Activated B cell treated with CpG ODN at 0.5 μM for 24 hours (primary cell): Measurements from ENCODE around the gene LOXL1. TPM values are rescaled to one million over a fixed set of nuclear protein-coding genes. Genes with fewer than 3 reads are reported as not detected.
A peak's percentile ranks its signal among the peaks of the same experiment; 100 is the strongest.

Source experiments
- ATAC-seq: fragments of 200-7000 bp; cut with Tn5 transposase; one replicate; pipeline ENCODE4 v1.10.0; 2021; ENCODE audit warnings: low read depth, mild to moderate bottlenecking, moderate library complexity
- CTCF ChIA-PET: fragments of 350-600 bp; sonication (Branson Sonifier 250); formaldehyde crosslinking; loops from one replicate; lab custom pipeline; 2021; ENCODE audit warnings: antibody characterized with exemption; lab: Charles Lee
- POLR2A ChIA-PET: fragments of 350-600 bp; sonication (Branson Sonifier 250); formaldehyde crosslinking; loops from one replicate; lab custom pipeline; 2021; ENCODE audit warnings: antibody characterized with exemption; lab: Charles Lee
- DNase-seq: peaks from one replicate; pipeline ENCODE4 v3.0.0; 2022
- H3K27ac Mint-ChIP-seq: one replicate; pipeline ENCODE4 v1.8.0; 2020; ENCODE audit warnings: mixed read lengths
- H3K27me3 Mint-ChIP-seq: one replicate; pipeline ENCODE4 v1.8.0; 2021; ENCODE audit warnings: mixed read lengths
- H3K36me3 Mint-ChIP-seq: one replicate; pipeline ENCODE4 v1.8.0; 2021; ENCODE audit warnings: low read depth, mixed read lengths
- H3K4me1 Mint-ChIP-seq: one replicate; pipeline ENCODE4 v1.8.0; 2021; ENCODE audit warnings: mixed read lengths
- H3K4me3 Mint-ChIP-seq: one replicate; pipeline ENCODE4 v1.8.0; 2020; ENCODE audit warnings: mild to moderate bottlenecking, mixed read lengths
- H3K9me3 Mint-ChIP-seq: one replicate; pipeline ENCODE4 v1.8.0; 2020; ENCODE audit warnings: mixed read lengths
- intact Hi-C: fragments of 100-400 bp; cut with micrococcal nuclease; formaldehyde crosslinking; loops from one replicate; pipeline ENCODE4 v1.15.1; 2024
- total RNA-seq: library from RNA; stranded (reverse); gene quantifications from 2 replicates; pipeline ENCODE4 v1.2.3, GENCODE V29; 2022
- TF ChIP-seq, protein P1 (sequence below): fragments of 200-600 bp; IDR thresholded peaks from one replicate; pipeline ENCODE4 v1.8.0; 2022; ENCODE audit warnings: antibody characterized with exemption, mild to moderate bottlenecking

LOXL1 gene
- total RNA-seq, 1 donor from 2014 or later = 1.1 TPM

DNA sequence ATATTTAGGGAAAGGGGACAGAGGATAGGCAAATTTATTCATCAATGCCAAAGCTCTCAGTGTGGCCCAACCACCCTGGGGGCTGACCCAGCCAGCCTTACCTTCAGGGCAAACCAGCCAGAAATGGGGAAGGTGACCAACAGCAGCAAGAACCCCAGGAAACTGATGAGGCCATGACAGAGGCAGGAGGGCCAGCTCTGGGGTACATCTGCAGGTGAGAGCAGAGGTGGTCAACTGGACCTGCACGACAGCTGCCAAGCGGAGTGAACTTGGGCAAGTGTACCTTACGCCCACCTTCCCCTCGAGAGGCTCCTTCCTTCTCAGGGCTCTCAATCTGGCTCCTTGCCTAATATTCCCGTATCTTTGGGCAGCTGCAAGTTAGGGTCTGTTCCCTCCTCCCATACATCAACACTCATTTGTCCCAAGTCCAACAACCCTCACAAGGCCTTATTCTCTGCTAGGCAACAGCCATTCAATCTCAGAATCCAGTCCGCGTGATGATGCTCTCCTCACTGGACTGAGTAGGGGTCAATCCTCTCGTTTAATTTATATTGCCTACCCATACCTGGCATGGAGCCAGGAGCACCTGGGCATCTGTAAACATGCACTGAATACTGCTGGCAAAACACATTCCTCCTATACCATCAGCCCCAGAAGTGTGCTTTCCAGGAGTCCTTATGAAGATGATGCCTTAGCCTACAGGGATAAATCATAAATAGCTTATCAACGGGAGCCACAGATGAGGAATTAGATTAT, 64.2 kb downstream of the LOXL1 start:
- CTCF ChIA-PET = interaction anchor here (1.1 kb wide), 1 partner anchor 17 kb away, joined by 4 read pairs; no protein-coding TSS in a partner anchor
- Mint-ChIP-seq H3K27me3 (no peaks in the 10 kb centered on the region), H3K27ac (no peak overlapping the region), H3K4me3 (no peak overlapping the region), H3K4me1 (peaks cover 65% of the 10 kb centered on the region), H3K9me3 (no peaks in the 10 kb centered on the region), H3K36me3 (peaks cover 10% of the 10 kb centered on the region)
- POLR2A ChIA-PET = no interaction called here
- ATAC-seq = no peak
- intact Hi-C loops = loop anchor here (5.0 kb wide), 2 partner anchors 472 to 792 kb away; partner anchors contain the start of genes CSK and UBL7
- no peak for DNase-seq
- TF ChIP-seq, protein P1, sequence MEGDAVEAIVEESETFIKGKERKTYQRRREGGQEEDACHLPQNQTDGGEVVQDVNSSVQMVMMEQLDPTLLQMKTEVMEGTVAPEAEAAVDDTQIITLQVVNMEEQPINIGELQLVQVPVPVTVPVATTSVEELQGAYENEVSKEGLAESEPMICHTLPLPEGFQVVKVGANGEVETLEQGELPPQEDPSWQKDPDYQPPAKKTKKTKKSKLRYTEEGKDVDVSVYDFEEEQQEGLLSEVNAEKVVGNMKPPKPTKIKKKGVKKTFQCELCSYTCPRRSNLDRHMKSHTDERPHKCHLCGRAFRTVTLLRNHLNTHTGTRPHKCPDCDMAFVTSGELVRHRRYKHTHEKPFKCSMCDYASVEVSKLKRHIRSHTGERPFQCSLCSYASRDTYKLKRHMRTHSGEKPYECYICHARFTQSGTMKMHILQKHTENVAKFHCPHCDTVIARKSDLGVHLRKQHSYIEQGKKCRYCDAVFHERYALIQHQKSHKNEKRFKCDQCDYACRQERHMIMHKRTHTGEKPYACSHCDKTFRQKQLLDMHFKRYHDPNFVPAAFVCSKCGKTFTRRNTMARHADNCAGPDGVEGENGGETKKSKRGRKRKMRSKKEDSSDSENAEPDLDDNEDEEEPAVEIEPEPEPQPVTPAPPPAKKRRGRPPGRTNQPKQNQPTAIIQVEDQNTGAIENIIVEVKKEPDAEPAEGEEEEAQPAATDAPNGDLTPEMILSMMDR = no peak

DNA sequence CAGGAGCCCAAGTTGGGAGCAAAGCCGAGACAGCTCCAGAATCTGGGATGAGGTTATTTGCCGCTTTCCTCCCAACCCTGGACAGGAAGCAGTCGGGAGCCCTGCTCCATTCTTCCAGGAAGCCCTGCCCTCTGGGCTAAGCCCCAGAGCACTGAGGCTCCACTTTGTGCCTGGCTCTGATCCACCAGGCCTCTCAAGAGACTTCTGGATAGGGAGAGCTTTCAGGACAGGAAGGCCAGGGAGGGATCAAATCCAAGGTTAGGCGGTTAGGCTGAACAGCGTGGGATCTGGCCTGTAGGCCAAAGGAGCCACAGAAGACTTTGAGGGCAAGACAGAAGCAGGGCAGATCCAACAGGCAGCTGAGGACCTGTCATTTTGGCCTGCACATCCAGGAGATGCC, 65.0 kb downstream of the LOXL1 start:
- Mint-ChIP-seq H3K4me1 (peaks cover 66% of the 10 kb centered on the region), H3K9me3 (no peaks in the 10 kb centered on the region), H3K27ac (peak overlapping the region; percentile 35), H3K4me3 (peak overlapping the region; percentile 86), H3K36me3 (peaks cover 10% of the 10 kb centered on the region), H3K27me3 (no peaks in the 10 kb centered on the region)
- ATAC-seq = no peak
- no peak for DNase-seq
- intact Hi-C loops = loop anchor here (5.0 kb wide), 2 partner anchors 471 to 791 kb away; partner anchors contain the start of genes CSK and UBL7
- CTCF ChIA-PET = interaction anchor here (1.1 to 1.4 kb wide), 2 partner anchors 18 kb away, joined by 4 to 5 read pairs; no protein-coding TSS in a partner anchor
- TF ChIP-seq, protein P1 = no peak
- POLR2A ChIA-PET = interaction anchor here (0.6 kb wide), 1 partner anchor 1460 kb away, joined by 3 read pairs; the partner anchor contains the start of gene SIN3A

DNA sequence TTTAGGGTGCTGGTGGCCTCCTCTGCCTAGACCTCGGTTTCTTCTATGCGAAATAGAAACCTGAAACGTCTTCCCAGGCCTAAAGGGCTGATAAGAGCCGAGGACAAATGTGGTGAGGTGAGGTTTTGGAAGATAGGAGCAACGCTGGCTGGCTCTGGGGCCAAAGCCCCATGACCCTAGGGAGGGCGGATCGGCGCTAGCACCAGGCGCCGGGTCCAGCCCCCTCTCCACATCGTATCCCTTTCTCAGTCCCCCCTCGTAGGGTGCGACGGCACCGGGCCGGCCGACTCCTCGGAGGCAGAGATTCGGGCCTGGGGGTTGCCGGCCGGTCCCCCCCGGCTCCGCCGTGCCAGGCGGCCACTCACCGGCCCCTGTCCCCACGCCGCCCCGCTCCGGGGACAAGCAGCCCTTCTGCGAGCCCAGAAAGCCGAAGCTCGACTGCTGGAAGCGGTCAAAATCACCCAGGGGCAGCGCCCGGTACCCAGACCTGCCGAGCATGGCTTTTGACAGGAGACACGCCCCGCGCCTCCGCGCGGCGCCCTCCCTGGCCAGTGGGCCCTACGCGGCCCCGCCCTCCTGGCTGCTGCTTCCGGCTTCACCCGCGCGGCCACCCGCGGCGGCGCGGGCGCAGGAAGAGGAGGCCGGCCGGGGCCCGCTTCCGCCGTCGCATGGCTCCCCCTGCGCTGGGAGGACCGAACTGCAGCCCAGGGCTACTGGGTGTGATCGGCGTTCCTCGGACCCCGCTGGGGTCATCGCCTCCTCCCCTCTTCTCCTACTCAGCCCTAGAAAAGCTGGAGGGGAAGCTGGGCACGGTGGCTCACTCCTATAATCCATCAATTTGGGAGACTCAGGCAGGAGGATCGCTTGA, 65.7 kb downstream of the LOXL1 start, which contains the start of gene STOML1:
TSS of gene STOML1 (minus strand) at position 570 of the 868 bp plus-strand sequence. CDS start at position 498, 72 bp downstream.
- Mint-ChIP-seq H3K27me3 (no peaks in the 10 kb centered on the region), H3K36me3 (peaks cover 10% of the 10 kb centered on the region), H3K9me3 (no peaks in the 10 kb centered on the region), H3K4me3 (peak within 1 kb of the TSS; percentile 86), H3K27ac (peak within 1 kb of the TSS; percentile 69), H3K4me1 (peaks cover 66% of the 10 kb centered on the region)
- ChIA-PET CTCF (interaction anchor here (1.4 kb wide), 1 partner anchor 19 kb away, joined by 5 read pairs; no protein-coding TSS in a partner anchor), POLR2A (interaction anchor here (0.6 kb wide), 1 partner anchor 1460 kb away, joined by 3 read pairs; the partner anchor contains the start of gene SIN3A)
- intact Hi-C loops = loop anchor here (1.0 to 5.0 kb wide), 3 partner anchors 16 to 790 kb away; partner anchors contain the start of genes CSK and UBL7
- DNase-seq = peak; percentile 98
- peak; percentile 77 for ATAC-seq
- TF ChIP-seq, protein P1 = no peak

DNA sequence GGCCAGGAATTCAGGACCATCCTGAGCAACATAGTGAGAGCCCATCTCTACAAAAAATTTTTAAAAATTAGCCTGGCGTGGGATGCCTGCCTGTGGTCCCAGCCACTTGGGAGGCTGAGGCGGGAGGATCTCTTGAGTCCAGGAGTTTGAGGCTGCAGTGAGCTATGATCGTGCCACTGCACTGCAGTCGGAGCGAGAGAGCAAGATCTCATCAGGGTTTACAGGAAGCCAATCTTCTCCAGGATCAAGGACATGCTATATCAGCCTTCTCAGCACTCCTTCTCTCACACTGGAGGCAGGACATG, 66.3 kb downstream of the LOXL1 start:
- Mint-ChIP-seq H3K27me3 (no peaks in the 10 kb centered on the region), H3K27ac (peak overlapping the region; percentile 50), H3K4me3 (peak overlapping the region; percentile 68), H3K4me1 (peaks cover 66% of the 10 kb centered on the region), H3K36me3 (peaks cover 13% of the 10 kb centered on the region), H3K9me3 (no peaks in the 10 kb centered on the region)
- TF ChIP-seq, protein P1 = no peak
- no peak for ATAC-seq
- ChIA-PET CTCF (interaction anchor here (1.4 kb wide), 1 partner anchor 20 kb away, joined by 5 read pairs; no protein-coding TSS in a partner anchor), POLR2A (no interaction called here)
- intact Hi-C loops = loop anchor here (1.0 to 5.0 kb wide), 3 partner anchors 16 to 790 kb away; partner anchors contain the start of genes CSK and UBL7
- no peak for DNase-seq
